BLaER1 treated with 17β-estradiol and CSF1 and Interleukin-3, amounts not matched to agents 10 nM and 100 nM (cell line): ENCODE results near the gene CLEC16A.

Experiments used
- H3K27ac ChIP-seq, 11 experiments: shearing (Covaris generic); formaldehyde crosslinking; 2 replicates each; pipeline ENCODE4 v1.8.1; 2022
- H3K27me3 ChIP-seq, 11 experiments: shearing (Covaris generic); formaldehyde crosslinking; 2 replicates each; pipeline ENCODE4 v1.8.1; 2022
- H3K36me3 ChIP-seq, 11 experiments: shearing (Covaris generic); formaldehyde crosslinking; 2 replicates each; pipeline ENCODE4 v1.8.1; 2022
- H3K4me1 ChIP-seq, 10 experiments: shearing (Covaris generic); formaldehyde crosslinking; 2 replicates each; pipeline ENCODE4 v1.8.1; 2022
- H3K4me2 ChIP-seq, 11 experiments: shearing (Covaris generic); formaldehyde crosslinking; 2 replicates each; pipeline ENCODE4 v1.8.1; 2022
- H3K4me3 ChIP-seq, 10 experiments: shearing (Covaris generic); formaldehyde crosslinking; 2 replicates each; pipeline ENCODE4 v1.8.1; 2022
- H3K9ac ChIP-seq, 11 experiments: shearing (Covaris generic); formaldehyde crosslinking; 2 replicates each; pipeline ENCODE4 v1.8.1; 2022
- H3K9me3 ChIP-seq, 11 experiments: shearing (Covaris generic); formaldehyde crosslinking; replicated peaks in 1 of 11; 2 replicates each; pipeline ENCODE4 v1.8.1; 2022
- H4K20me1 ChIP-seq, 11 experiments: shearing (Covaris generic); formaldehyde crosslinking; 2 replicates each; pipeline ENCODE4 v1.8.1; 2022
- Cebpa-rat ChIP-seq, 11 experiments: shearing (Covaris generic); IDR thresholded peaks; 2 replicates each; pipeline ENCODE4 v1.8.1; 2022

Gene CLEC16A

DNA sequence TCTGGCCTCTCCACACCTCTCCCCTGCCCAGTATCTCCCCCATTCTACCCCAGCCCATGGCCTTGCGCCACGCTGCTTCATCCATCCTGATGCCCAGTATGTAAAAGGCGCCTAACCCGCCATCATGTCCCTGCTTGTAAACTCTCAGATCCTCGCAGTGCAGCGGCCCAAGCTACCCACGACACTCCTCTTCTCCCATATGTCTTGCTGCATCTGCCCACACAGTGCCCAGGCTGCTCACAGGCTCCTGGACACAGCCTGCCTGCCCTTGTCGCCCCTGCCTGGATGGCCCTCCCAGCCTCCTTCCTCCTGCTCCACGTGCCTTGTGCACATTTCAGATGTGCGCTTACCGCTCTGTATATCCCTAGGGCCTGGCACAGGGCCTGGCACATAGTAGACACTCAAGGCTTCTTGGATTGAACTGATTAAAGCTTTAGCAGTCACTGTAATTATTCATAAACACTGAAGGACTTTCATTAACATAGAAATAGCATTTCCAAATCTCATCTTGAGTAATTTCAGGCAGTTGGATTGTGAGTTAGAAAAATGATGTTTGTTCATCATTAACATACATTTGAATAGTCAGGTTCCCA is 129.1 kb downstream of the CLEC16A start:
- Histone ChIP-seq H3K9ac (no peak overlapping the region), H3K4me3 (no peak overlapping the region), H3K27me3 (no peaks in the 10 kb centered on the region), H3K36me3 (peaks cover 8 to 66% (median 23%) of the 10 kb centered on the region in 11 experiments; a peak in 17 of 22 replicates), H3K4me2 (peak overlapping the region in 6 of 11 experiments; percentile 19 to 39 (median 34); a peak in 11 of 22 replicates), H4K20me1 (peaks cover 0 to 16% (median 5%) of the 10 kb centered on the region in 11 experiments; a peak in 7 of 22 replicates), H3K9me3 (no peaks in the 10 kb centered on the region), H3K4me1 (peaks cover 29 to 49% (median 43%) of the 10 kb centered on the region in 10 experiments), H3K27ac (no peak overlapping the region)
- TF ChIP-seq Cebpa-rat (IDR thresholded peaks at IDR 0.05) = no peak

GRCh38 chr16:11074131-11074530 is 129.8 kb downstream of the CLEC16A start:
- no peaks in the 10 kb centered on the region for H3K9me3 ChIP-seq
- H4K20me1 ChIP-seq = peaks cover 0 to 23% (median 5%) of the 10 kb centered on the region in 11 experiments; a peak in 7 of 22 replicates
- no peak overlapping the region for H3K4me3 ChIP-seq
- peaks cover 30 to 50% (median 45%) of the 10 kb centered on the region in 10 experiments for H3K4me1 ChIP-seq
- H3K4me2 ChIP-seq = no peak overlapping the region
- H3K27ac ChIP-seq = no peak overlapping the region
- H3K36me3 ChIP-seq = peaks cover 7 to 66% (median 24%) of the 10 kb centered on the region in 11 experiments; a peak in 18 of 22 replicates
- no peak for TF ChIP-seq Cebpa-rat (IDR thresholded peaks at IDR 0.05)
- H3K27me3 ChIP-seq = no peaks in the 10 kb centered on the region
- no peak overlapping the region for H3K9ac ChIP-seq

DNA sequence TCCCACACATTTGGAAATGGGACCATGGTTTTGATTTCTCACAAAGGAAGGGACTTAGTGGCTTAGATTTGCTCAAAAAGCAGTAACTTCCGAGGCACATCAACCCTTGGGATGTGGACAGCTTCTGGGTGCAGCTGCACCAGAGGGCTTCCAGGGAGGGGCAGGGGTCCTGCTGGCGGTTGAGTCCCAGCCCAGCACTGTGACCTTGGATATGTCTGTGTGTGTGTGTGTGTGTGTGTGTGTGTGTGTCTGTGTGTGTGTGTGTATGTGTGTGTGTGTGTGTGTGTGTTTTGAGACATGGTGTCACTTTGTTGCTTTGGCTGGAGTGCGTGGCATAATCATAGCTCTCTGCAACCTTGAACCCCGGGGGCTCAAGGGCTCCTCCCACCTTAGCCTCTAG is 130.8 kb downstream of the CLEC16A start:
- 0 out of 22 replicates have a peak overlapping the region, but pooled peaks of 2 of the 11 experiments have one; percentile 51 to 54 for H3K4me2 ChIP-seq
- no peaks in the 10 kb centered on the region for H3K27me3 ChIP-seq
- H3K36me3 ChIP-seq = peaks cover 12 to 68% (median 29%) of the 10 kb centered on the region in 11 experiments; a peak in 19 of 22 replicates
- no peak overlapping the region for H3K4me3 ChIP-seq
- no peaks in the 10 kb centered on the region for H3K9me3 ChIP-seq
- H3K9ac ChIP-seq = no peak overlapping the region
- H3K27ac ChIP-seq = no peak overlapping the region
- TF ChIP-seq Cebpa-rat (IDR thresholded peaks at IDR 0.05) = no peak
- peaks cover 30 to 50% (median 45%) of the 10 kb centered on the region in 10 experiments for H3K4me1 ChIP-seq
- H4K20me1 ChIP-seq = peaks cover 0 to 23% (median 5%) of the 10 kb centered on the region in 11 experiments; a peak in 7 of 22 replicates

DNA sequence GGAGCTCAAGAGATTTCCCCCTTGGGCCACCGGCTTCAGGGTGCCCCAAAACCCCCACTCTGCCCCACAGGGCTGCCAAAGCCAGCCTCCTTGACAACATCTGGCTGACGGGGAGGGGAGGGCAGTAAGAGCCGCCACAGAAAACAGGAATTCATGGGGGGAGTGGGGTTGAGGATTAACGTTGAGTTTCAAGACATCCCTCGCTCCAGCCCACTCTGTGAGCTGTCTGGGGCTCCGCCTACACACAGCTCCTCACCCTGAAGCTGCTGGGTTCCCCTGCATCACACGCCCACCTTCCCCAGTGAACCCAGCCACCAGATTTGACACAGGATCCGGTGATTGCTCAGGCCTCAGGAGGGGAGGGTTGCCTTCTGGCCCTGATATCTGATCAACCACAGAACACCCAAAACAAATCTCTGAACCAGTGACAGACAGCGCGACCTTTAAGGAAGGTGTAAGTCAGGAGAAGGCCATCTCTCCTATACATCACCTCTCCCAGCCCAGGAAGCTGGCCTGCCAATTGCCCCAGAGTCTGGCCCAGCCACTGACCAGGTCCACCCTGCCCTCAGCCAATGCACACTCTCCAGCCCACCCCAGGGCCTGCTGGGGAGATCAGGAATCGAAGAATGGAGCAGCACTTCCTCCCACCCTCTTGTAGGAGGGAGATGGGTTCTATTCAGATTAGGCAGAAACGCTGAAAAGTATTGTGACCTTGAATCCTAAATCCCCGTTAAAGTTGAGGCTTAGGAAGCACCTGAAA is 132.1 kb downstream of the CLEC16A start:
- no peak for TF ChIP-seq Cebpa-rat (IDR thresholded peaks at IDR 0.05)
- Histone ChIP-seq H3K4me1 (peaks cover 30 to 50% (median 45%) of the 10 kb centered on the region in 10 experiments), H3K36me3 (peaks cover 23 to 69% (median 37%) of the 10 kb centered on the region in 11 experiments; a peak in 21 of 22 replicates), H3K27me3 (no peaks in the 10 kb centered on the region), H3K9me3 (no peaks in the 10 kb centered on the region), H3K9ac (peak overlapping the region in 2 of 11 experiments; percentile 11 to 13; a peak in 1 of 22 replicates), H4K20me1 (peaks cover 0 to 23% (median 5%) of the 10 kb centered on the region in 11 experiments; a peak in 7 of 22 replicates), H3K27ac (peak overlapping the region in 3 of 11 experiments; percentile 16 to 37 (median 19); a peak in 4 of 22 replicates), H3K4me3 (no peak overlapping the region), H3K4me2 (peak overlapping the region; percentile 10 to 61 (median 47); a peak in 20 of 22 replicates)

DNA sequence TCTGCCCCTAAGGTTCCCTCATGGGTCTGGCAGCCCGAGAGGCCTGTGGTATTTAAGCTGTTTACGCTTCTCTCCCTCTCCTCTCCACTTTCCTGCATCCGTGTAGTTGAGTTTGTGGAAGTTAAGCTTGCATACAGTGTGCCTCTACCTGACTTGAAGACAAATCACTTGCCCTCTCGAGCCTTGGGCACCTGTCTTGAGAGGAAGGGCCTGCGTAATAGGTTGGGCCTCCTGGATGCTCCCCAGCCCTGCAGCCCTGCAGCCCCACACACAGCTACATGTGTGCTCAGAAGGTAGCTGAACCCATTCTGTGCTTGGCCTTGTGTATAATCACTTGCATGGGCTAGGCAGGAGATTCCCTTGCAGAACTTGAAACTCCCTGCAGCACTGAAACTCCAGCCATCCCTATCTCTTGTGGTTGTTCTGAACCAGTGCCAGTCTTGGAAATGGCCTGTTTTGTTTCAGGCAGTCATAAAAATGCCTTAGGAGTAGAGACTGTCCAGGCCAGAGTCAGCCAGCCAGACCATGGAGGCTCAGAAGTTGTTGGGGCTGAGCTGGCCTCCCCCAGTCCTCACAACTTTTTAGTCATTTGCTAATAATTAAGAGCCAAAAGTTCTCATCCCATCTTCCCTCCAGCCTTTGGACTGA is 134.6 kb downstream of the CLEC16A start:
- peaks cover 0 to 17% (median 0%) of the 10 kb centered on the region in 11 experiments; a peak in 5 of 22 replicates for H4K20me1 ChIP-seq
- H3K36me3 ChIP-seq = peaks cover 22 to 70% (median 32%) of the 10 kb centered on the region in 11 experiments; a peak in 21 of 22 replicates
- no peaks in the 10 kb centered on the region for H3K9me3 ChIP-seq
- H3K27me3 ChIP-seq = no peaks in the 10 kb centered on the region
- TF ChIP-seq Cebpa-rat (IDR thresholded peaks at IDR 0.05) = no peak
- H3K9ac ChIP-seq = no peak overlapping the region
- no peak overlapping the region for H3K27ac ChIP-seq
- H3K4me1 ChIP-seq = peaks cover 35 to 52% (median 43%) of the 10 kb centered on the region in 10 experiments
- H3K4me2 ChIP-seq = peak overlapping the region in 3 of 11 experiments; percentile 30 to 50 (median 40); a peak in 3 of 22 replicates
- H3K4me3 ChIP-seq = no peak overlapping the region

GRCh38 chr16:11079652-11080187 is 135.4 kb downstream of the CLEC16A start:
- Histone ChIP-seq H3K36me3 (peaks cover 22 to 73% (median 39%) of the 10 kb centered on the region in 11 experiments; a peak in 20 of 22 replicates), H4K20me1 (peaks cover 0 to 18% (median 0%) of the 10 kb centered on the region in 11 experiments; a peak in 6 of 22 replicates), H3K9ac (no peak overlapping the region), H3K4me3 (no peak overlapping the region), H3K9me3 (no peaks in the 10 kb centered on the region), H3K27me3 (no peaks in the 10 kb centered on the region), H3K4me1 (peaks cover 35 to 57% (median 44%) of the 10 kb centered on the region in 10 experiments), H3K27ac (no peak overlapping the region), H3K4me2 (no peak overlapping the region)
- TF ChIP-seq Cebpa-rat (IDR thresholded peaks at IDR 0.05) = no peak

- Histone ChIP-seq H3K36me3 (peaks cover 22 to 79% (median 45%) of the 10 kb centered on the region in 11 experiments; a peak in 20 of 22 replicates), H3K4me2 (no peak overlapping the region), H3K9me3 (no peaks in the 10 kb centered on the region), H3K27me3 (no peaks in the 10 kb centered on the region), H3K4me3 (no peak overlapping the region), H3K9ac (no peak overlapping the region), H4K20me1 (peaks cover 0 to 18% (median 0%) of the 10 kb centered on the region in 11 experiments; a peak in 7 of 22 replicates), H3K27ac (no peak overlapping the region), H3K4me1 (peaks cover 35 to 55% (median 43%) of the 10 kb centered on the region in 10 experiments)
- TF ChIP-seq Cebpa-rat (IDR thresholded peaks at IDR 0.05) = no peak
Observed at GRCh38 chr16:11080327-11080967, 136.1 kb downstream of the CLEC16A start.
